ENCODE data around the gene RRAGC. TPM values are rescaled to one million over a fixed set of nuclear protein-coding genes. Genes with fewer than 3 reads are reported as not detected.

The RRAGC gene
- total and polyA plus RNA-seq, 10 donors: 9.4 to 28.1 (median 19.6) TPM

DNA sequence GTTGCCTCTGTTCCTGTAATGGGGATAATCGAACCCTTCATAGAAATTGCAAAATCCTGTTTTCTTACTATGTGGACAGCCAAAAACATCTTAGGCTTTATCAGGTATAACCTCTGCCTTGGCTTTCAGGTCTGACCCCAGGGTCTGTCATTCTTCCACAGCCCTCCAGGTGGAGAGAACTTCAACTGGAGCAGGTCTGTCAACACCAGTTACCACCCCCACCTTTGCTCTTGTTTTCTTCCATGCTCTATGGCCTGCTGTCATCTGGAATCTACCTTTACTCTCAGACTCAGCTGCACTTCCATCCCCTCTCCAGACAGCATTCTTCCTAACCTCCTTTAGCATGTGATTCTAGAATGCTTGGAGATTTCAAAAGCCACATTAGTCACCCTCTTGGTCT is 32.2 kb upstream of the RRAGC start:
- H3K27ac ChIP-seq: no peak overlapping the region
- 78 to 100% (median 93%) methylated on average over 1 of the region's 1 CpG for WGBS, 5 donors
- no peaks in the 10 kb centered on the region for H3K36me3 ChIP-seq
- DNase-seq: no peak
- no peaks in the 10 kb centered on the region for H3K4me1 ChIP-seq
- H3K27me3 ChIP-seq (replicated peaks in 1 of 7): no peaks in the 10 kb centered on the region
- no peaks in the 10 kb centered on the region for H3K9me3 ChIP-seq
- intact Hi-C loops (cut with DNase I; ENCODE audit: low total_unique reads): no loop called here
- no peak for TF ChIP-seq POLR2A (IDR thresholded peaks at IDR 0.05)
- TF ChIP-seq, protein P1, sequence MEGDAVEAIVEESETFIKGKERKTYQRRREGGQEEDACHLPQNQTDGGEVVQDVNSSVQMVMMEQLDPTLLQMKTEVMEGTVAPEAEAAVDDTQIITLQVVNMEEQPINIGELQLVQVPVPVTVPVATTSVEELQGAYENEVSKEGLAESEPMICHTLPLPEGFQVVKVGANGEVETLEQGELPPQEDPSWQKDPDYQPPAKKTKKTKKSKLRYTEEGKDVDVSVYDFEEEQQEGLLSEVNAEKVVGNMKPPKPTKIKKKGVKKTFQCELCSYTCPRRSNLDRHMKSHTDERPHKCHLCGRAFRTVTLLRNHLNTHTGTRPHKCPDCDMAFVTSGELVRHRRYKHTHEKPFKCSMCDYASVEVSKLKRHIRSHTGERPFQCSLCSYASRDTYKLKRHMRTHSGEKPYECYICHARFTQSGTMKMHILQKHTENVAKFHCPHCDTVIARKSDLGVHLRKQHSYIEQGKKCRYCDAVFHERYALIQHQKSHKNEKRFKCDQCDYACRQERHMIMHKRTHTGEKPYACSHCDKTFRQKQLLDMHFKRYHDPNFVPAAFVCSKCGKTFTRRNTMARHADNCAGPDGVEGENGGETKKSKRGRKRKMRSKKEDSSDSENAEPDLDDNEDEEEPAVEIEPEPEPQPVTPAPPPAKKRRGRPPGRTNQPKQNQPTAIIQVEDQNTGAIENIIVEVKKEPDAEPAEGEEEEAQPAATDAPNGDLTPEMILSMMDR (IDR thresholded peaks at IDR 0.05 in 8 of 11, conservative IDR thresholded peaks at IDR 0.05 in 3 of 11): no peak
- no peak for TF ChIP-seq POLR2AphosphoS5 (IDR thresholded peaks at IDR 0.05)
- no peak overlapping the region for H3K4me3 ChIP-seq

DNA sequence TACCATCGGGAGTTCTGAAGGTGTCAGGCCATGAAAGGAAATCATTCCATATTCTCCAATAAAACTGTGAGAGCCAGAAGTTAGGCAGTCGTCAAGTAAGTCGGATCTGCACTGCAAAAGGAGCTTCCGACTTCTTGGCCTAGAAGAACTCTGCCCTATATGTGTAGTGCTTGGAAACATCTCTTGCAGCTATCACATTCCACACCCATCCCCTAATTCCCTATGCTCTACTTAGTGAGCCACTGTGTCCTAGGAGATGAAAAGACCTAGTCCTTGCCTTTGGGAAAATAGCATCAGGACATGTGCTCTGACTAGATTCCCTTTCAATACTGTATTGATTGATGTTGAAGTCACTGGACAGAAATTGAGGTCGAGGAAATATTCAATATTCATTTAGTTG is 30.0 kb upstream of the RRAGC start:
- TF ChIP-seq POLR2A (IDR thresholded peaks at IDR 0.05) (no peak), POLR2AphosphoS5 (IDR thresholded peaks at IDR 0.05) (no peak)
- TF ChIP-seq, protein P1 (IDR thresholded peaks at IDR 0.05 in 8 of 11, conservative IDR thresholded peaks at IDR 0.05 in 3 of 11): no peak
- WGBS, 5 donors: 73 to 90% (median 80%) methylated on average over 5 of the region's 5 CpGs
- Histone ChIP-seq H3K27me3 (replicated peaks in 1 of 7) (no peaks in the 10 kb centered on the region), H3K27ac (no peak overlapping the region), H3K36me3 (no peaks in the 10 kb centered on the region), H3K4me1 (no peaks in the 10 kb centered on the region), H3K9me3 (no peaks in the 10 kb centered on the region), H3K4me3 (no peak overlapping the region)
- intact Hi-C loops (cut with DNase I; ENCODE audit: low total_unique reads): no loop called here
- DNase-seq: no peak

DNA sequence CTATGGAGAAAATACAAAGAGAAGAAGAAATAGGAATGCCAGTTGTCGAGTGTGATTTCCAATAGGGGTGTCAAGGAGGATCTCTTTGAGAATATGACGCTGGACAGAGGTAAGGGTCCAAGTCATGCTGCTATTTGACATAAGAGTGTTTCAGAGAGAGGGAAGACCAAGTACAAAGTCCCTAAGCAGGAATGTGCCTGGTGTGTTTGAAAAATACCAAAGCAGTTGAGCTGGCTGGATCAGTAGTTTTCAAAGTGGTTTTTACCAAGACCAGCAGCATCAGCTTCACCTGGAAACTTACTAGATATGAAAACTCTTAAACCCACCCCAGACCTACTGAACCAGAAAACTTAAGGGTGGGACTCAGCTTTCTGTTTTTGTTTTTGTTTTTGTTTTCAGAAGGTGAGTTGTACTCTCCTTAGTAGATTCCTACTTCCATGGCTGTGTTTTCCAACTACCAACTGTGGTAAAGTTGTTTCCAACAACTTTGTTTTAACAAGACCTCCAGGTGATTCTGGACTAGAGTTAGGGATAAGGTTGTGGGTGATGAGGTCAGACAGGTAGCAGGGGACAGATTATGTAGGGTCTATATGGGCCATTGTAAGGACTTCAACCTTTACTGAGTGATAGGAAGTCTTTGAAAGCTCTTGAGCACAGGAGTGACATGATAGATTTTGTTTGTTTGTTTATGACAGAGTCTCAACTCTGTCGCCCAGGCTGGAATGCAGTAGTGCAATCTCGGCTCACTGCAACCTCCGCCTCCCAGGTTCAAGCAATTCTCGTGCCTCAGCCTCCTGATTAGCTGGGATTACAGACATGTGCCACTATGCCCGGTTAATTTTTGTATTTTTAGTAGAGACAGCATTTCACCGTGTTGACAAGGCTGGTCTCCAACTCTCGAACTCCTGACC is 29.1 kb upstream of the RRAGC start:
- 80 to 93% (median 91%) methylated on average over 9 of the region's 9 CpGs for WGBS, 5 donors
- Histone ChIP-seq H3K27ac (no peak overlapping the region), H3K36me3 (no peaks in the 10 kb centered on the region), H3K4me1 (no peaks in the 10 kb centered on the region), H3K27me3 (replicated peaks in 1 of 7) (no peaks in the 10 kb centered on the region), H3K4me3 (no peak overlapping the region), H3K9me3 (no peaks in the 10 kb centered on the region)
- intact Hi-C loops (cut with DNase I; ENCODE audit: low total_unique reads): no loop called here
- no peak for DNase-seq
- TF ChIP-seq, protein P1 (IDR thresholded peaks at IDR 0.05 in 8 of 11, conservative IDR thresholded peaks at IDR 0.05 in 3 of 11): no peak
- no peak for TF ChIP-seq POLR2AphosphoS5 (IDR thresholded peaks at IDR 0.05)
- no peak for TF ChIP-seq POLR2A (IDR thresholded peaks at IDR 0.05)

DNA sequence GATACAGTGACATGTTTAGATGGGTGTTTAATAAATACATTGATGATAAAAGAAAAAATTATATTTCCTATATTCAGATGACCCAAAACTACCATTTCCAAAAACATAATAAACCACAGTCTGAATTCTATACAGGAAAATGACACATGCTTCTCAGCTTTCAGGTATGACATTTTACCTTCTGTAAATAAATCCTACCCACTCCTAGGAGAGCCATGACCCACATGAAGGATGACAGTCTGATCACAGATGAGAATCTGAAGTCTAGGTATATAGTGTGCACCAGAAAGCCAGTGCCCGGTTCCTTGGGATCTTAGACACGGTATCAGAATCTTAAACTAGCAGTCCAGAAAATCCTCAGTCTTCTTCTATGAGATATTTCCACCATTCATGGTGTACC is 25.5 kb upstream of the RRAGC start:
- Histone ChIP-seq H3K4me1 (no peaks in the 10 kb centered on the region), H3K4me3 (no peak overlapping the region), H3K36me3 (no peaks in the 10 kb centered on the region), H3K27ac (no peak overlapping the region), H3K27me3 (replicated peaks in 1 of 7) (no peaks in the 10 kb centered on the region), H3K9me3 (no peaks in the 10 kb centered on the region)
- WGBS, 5 donors: 91 to 98% (median 95%) methylated on average over 2 of the region's 2 CpGs
- no peak for DNase-seq
- TF ChIP-seq, protein P1 (IDR thresholded peaks at IDR 0.05 in 8 of 11, conservative IDR thresholded peaks at IDR 0.05 in 3 of 11): no peak
- TF ChIP-seq POLR2A (IDR thresholded peaks at IDR 0.05): no peak
- TF ChIP-seq POLR2AphosphoS5 (IDR thresholded peaks at IDR 0.05): no peak
- intact Hi-C loops (cut with DNase I; ENCODE audit: low total_unique reads): no loop called here
